ENCODE measurements around the gene ASAP2.
"Not testable (repeated sequence)": the region's sequence is repeated elsewhere in the genome, so short reads cannot be mapped to it uniquely, and the experiment has no call there.

ASAP2 gene

GRCh38 chr2:9397201-9397600, 190.6 kb downstream of the ASAP2 start:
- Histone ChIP-seq H3K9ac (ENCODE audit: low read depth, low read length) (no peak overlapping the region), H3K4me3 (ENCODE audit: low read length) (no peak overlapping the region), H3K4me2 (ENCODE audit: low read length) (no peak overlapping the region), H3K4me1 (ENCODE audit: control insufficient read depth, insufficient read depth, low read length) (no peaks in the 10 kb centered on the region), H3K36me3 (ENCODE audit: insufficient read depth, low read length) (peaks cover 71% of the 10 kb centered on the region), H3K9me3 (replicated peaks; ENCODE audit: low read length) (no peaks in the 10 kb centered on the region), H3K27me3 (ENCODE audit: control insufficient read depth, insufficient read depth, low read length) (no peaks in the 10 kb centered on the region)

- H3K9me3 ChIP-seq (replicated peaks; ENCODE audit: low read length); H3K9ac ChIP-seq (ENCODE audit: low read depth, low read length); H3K4me1 ChIP-seq (ENCODE audit: control insufficient read depth, insufficient read depth, low read length); H3K27me3 ChIP-seq (ENCODE audit: control insufficient read depth, insufficient read depth, low read length); H3K4me3 ChIP-seq (ENCODE audit: low read length); H3K4me2 ChIP-seq (ENCODE audit: low read length): not testable (repeated sequence)
- peaks cover 73% of the 10 kb centered on the region for H3K36me3 ChIP-seq (ENCODE audit: insufficient read depth, low read length)
Observed at GRCh38 chr2:9398251-9398650, 191.6 kb downstream of the ASAP2 start.

GRCh38 chr2:9398881-9399780, 192.5 kb downstream of the ASAP2 start:
- Histone ChIP-seq H3K4me1 (ENCODE audit: control insufficient read depth, insufficient read depth, low read length) (peaks cover 4% of the 10 kb centered on the region), H3K4me2 (ENCODE audit: low read length) (no peak overlapping the region), H3K9ac (ENCODE audit: low read depth, low read length) (no peak overlapping the region), H3K27me3 (ENCODE audit: control insufficient read depth, insufficient read depth, low read length) (no peaks in the 10 kb centered on the region), H3K4me3 (ENCODE audit: low read length) (no peak overlapping the region), H3K36me3 (ENCODE audit: insufficient read depth, low read length) (peaks cover 74% of the 10 kb centered on the region), H3K9me3 (replicated peaks; ENCODE audit: low read length) (no peaks in the 10 kb centered on the region)

- Histone ChIP-seq H3K27me3 (ENCODE audit: control insufficient read depth, insufficient read depth, low read length) (no peaks in the 10 kb centered on the region), H3K4me1 (ENCODE audit: control insufficient read depth, insufficient read depth, low read length) (peaks cover 4% of the 10 kb centered on the region), H3K4me2 (ENCODE audit: low read length) (no peak overlapping the region), H3K4me3 (ENCODE audit: low read length) (no peak overlapping the region), H3K9ac (ENCODE audit: low read depth, low read length) (no peak overlapping the region), H3K36me3 (ENCODE audit: insufficient read depth, low read length) (peaks cover 79% of the 10 kb centered on the region), H3K9me3 (replicated peaks; ENCODE audit: low read length) (no peaks in the 10 kb centered on the region)
Observed at GRCh38 chr2:9400268-9401058, 193.9 kb downstream of the ASAP2 start.

GRCh38 chr2:9401059-9401547, 194.5 kb downstream of the ASAP2 start:
- peaks cover 4% of the 10 kb centered on the region for H3K4me1 ChIP-seq (ENCODE audit: control insufficient read depth, insufficient read depth, low read length)
- no peak overlapping the region for H3K9ac ChIP-seq (ENCODE audit: low read depth, low read length)
- peaks cover 78% of the 10 kb centered on the region for H3K36me3 ChIP-seq (ENCODE audit: insufficient read depth, low read length)
- H3K4me3 ChIP-seq (ENCODE audit: low read length), result no peak overlapping the region
- H3K4me2 ChIP-seq (ENCODE audit: low read length), result no peak overlapping the region
- H3K27me3 ChIP-seq (ENCODE audit: control insufficient read depth, insufficient read depth, low read length), result no peaks in the 10 kb centered on the region
- H3K9me3 ChIP-seq (replicated peaks; ENCODE audit: low read length), result no peaks in the 10 kb centered on the region

- no peaks in the 10 kb centered on the region for H3K9me3 ChIP-seq (replicated peaks; ENCODE audit: low read length)
- H3K4me2 ChIP-seq (ENCODE audit: low read length), result no peak overlapping the region
- H3K9ac ChIP-seq (ENCODE audit: low read depth, low read length), result no peak overlapping the region
- H3K4me3 ChIP-seq (ENCODE audit: low read length), result no peak overlapping the region
- H3K4me1 ChIP-seq (ENCODE audit: control insufficient read depth, insufficient read depth, low read length), result peaks cover 4% of the 10 kb centered on the region
- no peaks in the 10 kb centered on the region for H3K27me3 ChIP-seq (ENCODE audit: control insufficient read depth, insufficient read depth, low read length)
- peaks cover 78% of the 10 kb centered on the region for H3K36me3 ChIP-seq (ENCODE audit: insufficient read depth, low read length)
Observed at GRCh38 chr2:9401646-9402371, 195.2 kb downstream of the ASAP2 start.

GRCh38 chr2:9403924-9404323, 197.3 kb downstream of the ASAP2 start:
- Histone ChIP-seq H3K9me3 (replicated peaks; ENCODE audit: low read length) (no peaks in the 10 kb centered on the region), H3K4me2 (ENCODE audit: low read length) (no peak overlapping the region), H3K27me3 (ENCODE audit: control insufficient read depth, insufficient read depth, low read length) (no peaks in the 10 kb centered on the region), H3K36me3 (ENCODE audit: insufficient read depth, low read length) (peaks cover 87% of the 10 kb centered on the region), H3K4me1 (ENCODE audit: control insufficient read depth, insufficient read depth, low read length) (peaks cover 4% of the 10 kb centered on the region), H3K9ac (ENCODE audit: low read depth, low read length) (no peak overlapping the region), H3K4me3 (ENCODE audit: low read length) (no peak overlapping the region)

- Histone ChIP-seq H3K36me3 (ENCODE audit: insufficient read depth, low read length) (peaks cover 81% of the 10 kb centered on the region), H3K4me2 (ENCODE audit: low read length) (no peak overlapping the region), H3K4me3 (ENCODE audit: low read length) (no peak overlapping the region), H3K9me3 (replicated peaks; ENCODE audit: low read length) (no peaks in the 10 kb centered on the region), H3K4me1 (ENCODE audit: control insufficient read depth, insufficient read depth, low read length) (peaks cover 4% of the 10 kb centered on the region), H3K9ac (ENCODE audit: low read depth, low read length) (no peak overlapping the region), H3K27me3 (ENCODE audit: control insufficient read depth, insufficient read depth, low read length) (no peaks in the 10 kb centered on the region)
Observed at GRCh38 chr2:9404451-9404850, 197.8 kb downstream of the ASAP2 start.

- Histone ChIP-seq H3K36me3 (ENCODE audit: insufficient read depth, low read length) (peaks cover 78% of the 10 kb centered on the region), H3K27me3 (ENCODE audit: control insufficient read depth, insufficient read depth, low read length) (no peaks in the 10 kb centered on the region)
Observed at GRCh38 chr2:9405636-9406035, 199.0 kb downstream of the ASAP2 start.

GRCh38 chr2:9406529-9407362, 200.1 kb downstream of the ASAP2 start:
- Histone ChIP-seq H3K4me3 (ENCODE audit: low read length) (no peak overlapping the region), H3K27me3 (ENCODE audit: control insufficient read depth, insufficient read depth, low read length) (no peaks in the 10 kb centered on the region), H3K9me3 (replicated peaks; ENCODE audit: low read length) (no peaks in the 10 kb centered on the region), H3K4me1 (ENCODE audit: control insufficient read depth, insufficient read depth, low read length) (peaks cover 4% of the 10 kb centered on the region), H3K36me3 (ENCODE audit: insufficient read depth, low read length) (peaks cover 74% of the 10 kb centered on the region), H3K4me2 (ENCODE audit: low read length) (no peak overlapping the region), H3K9ac (ENCODE audit: low read depth, low read length) (no peak overlapping the region)

More at GRCh38 chr2:9405636-9406035, 199.0 kb downstream of the ASAP2 start:
- H3K4me2 ChIP-seq (ENCODE audit: low read length), result no peak overlapping the region
- no peaks in the 10 kb centered on the region for H3K9me3 ChIP-seq (replicated peaks; ENCODE audit: low read length)
- H3K4me1 ChIP-seq (ENCODE audit: control insufficient read depth, insufficient read depth, low read length), result peaks cover 4% of the 10 kb centered on the region
- no peak overlapping the region for H3K4me3 ChIP-seq (ENCODE audit: low read length)
- H3K9ac ChIP-seq (ENCODE audit: low read depth, low read length), result no peak overlapping the region

All from skeletal muscle satellite cell (primary cell).